ENCODE results near the gene LINC00237. TPM values are rescaled to one million over a fixed set of nuclear protein-coding genes. Genes with fewer than 3 reads are reported as not detected.

The LINC00237 gene
- total RNA-seq, 1 donor = not detected

- no peak overlapping the region for H3K4me3 ChIP-seq (ENCODE audit: low read depth, low read length)
- DNase-seq (ENCODE audit: low read depth) = no peak
- TF ChIP-seq CTCF (IDR thresholded peaks at IDR 0.05; ENCODE audit: insufficient read depth, low read length) = no peak
Observed at GRCh38 chr20:21075471-21075870, 30.7 kb downstream of the LINC00237 start.

- H3K4me3 ChIP-seq (ENCODE audit: low read depth, low read length) = no peak overlapping the region
- no peak for TF ChIP-seq CTCF (IDR thresholded peaks at IDR 0.05; ENCODE audit: insufficient read depth, low read length)
- no peak for DNase-seq (ENCODE audit: low read depth)
Observed at GRCh38 chr20:21074605-21075336, 31.4 kb downstream of the LINC00237 start.

- H3K4me3 ChIP-seq (ENCODE audit: low read depth, low read length) = no peak overlapping the region
- DNase-seq (ENCODE audit: low read depth) = no peak
- TF ChIP-seq CTCF (IDR thresholded peaks at IDR 0.05; ENCODE audit: insufficient read depth, low read length) = no peak
Observed at GRCh38 chr20:21067255-21067654, 38.9 kb downstream of the LINC00237 start.

GRCh38 chr20:21064924-21065323 is 41.2 kb downstream of the LINC00237 start:
- no peak for TF ChIP-seq CTCF (IDR thresholded peaks at IDR 0.05; ENCODE audit: insufficient read depth, low read length)
- H3K4me3 ChIP-seq (ENCODE audit: low read depth, low read length) = no peak overlapping the region
- no peak for DNase-seq (ENCODE audit: low read depth)

GRCh38 chr20:21063276-21063675 is 42.9 kb downstream of the LINC00237 start:
- no peak for DNase-seq (ENCODE audit: low read depth)
- TF ChIP-seq CTCF (IDR thresholded peaks at IDR 0.05; ENCODE audit: insufficient read depth, low read length) = no peak
- H3K4me3 ChIP-seq (ENCODE audit: low read depth, low read length) = no peak overlapping the region

GRCh38 chr20:21053002-21053762 is 53.0 kb downstream of the LINC00237 start:
- H3K4me3 ChIP-seq (ENCODE audit: low read depth, low read length) = no peak overlapping the region
- TF ChIP-seq CTCF (IDR thresholded peaks at IDR 0.05; ENCODE audit: insufficient read depth, low read length) = no peak
- DNase-seq (ENCODE audit: low read depth) = no peak

Measured in fibroblast of the aortic adventitia (primary cell).